ENCODE results near the gene HMCN2. TPM values are rescaled to one million over a fixed set of nuclear protein-coding genes. Genes with fewer than 3 reads are reported as not detected.

The HMCN2 gene
- total RNA-seq, 2 donors from 2014 or later, result 20.1 to 30.6 TPM

- intact Hi-C loops (cut with DNase I), result no loop called here
- H3K9me3 ChIP-seq, result no peaks in the 10 kb centered on the region
- no peaks in the 10 kb centered on the region for H3K4me1 ChIP-seq
- no peak for DNase-seq
- H3K27me3 ChIP-seq, result no peaks in the 10 kb centered on the region
- H3K9ac ChIP-seq (ENCODE audit: low read depth in 2 of 2, low read length in 2 of 2), result peak overlapping the region in 1 of 2 donors; percentile 9
- no peak overlapping the region for H3K4me3 ChIP-seq
- H3K36me3 ChIP-seq, result no peaks in the 10 kb centered on the region
- H3K27ac ChIP-seq, result no peak overlapping the region
- no peak for TF ChIP-seq CTCF (IDR thresholded peaks at IDR 0.05)
These were observed 25.0 kb downstream of the HMCN2 start for GRCh38 chr9:130290291-130291181.

- Histone ChIP-seq H3K36me3 (no peaks in the 10 kb centered on the region), H3K27ac (no peak overlapping the region)
These were observed 25.9 kb downstream of the HMCN2 start for GRCh38 chr9:130291474-130291873.

GRCh38 chr9:130292106-130292505 lies 26.5 kb downstream of the HMCN2 start:
- intact Hi-C loops (cut with DNase I), result no loop called here
- H3K4me3 ChIP-seq, result no peak overlapping the region
- TF ChIP-seq CTCF (IDR thresholded peaks at IDR 0.05), result no peak
- no peak overlapping the region for H3K9ac ChIP-seq (ENCODE audit: low read depth in 2 of 2, low read length in 2 of 2)
- H3K27me3 ChIP-seq, result no peaks in the 10 kb centered on the region
- no peaks in the 10 kb centered on the region for H3K36me3 ChIP-seq
- no peak overlapping the region for H3K27ac ChIP-seq
- no peaks in the 10 kb centered on the region for H3K4me1 ChIP-seq
- H3K9me3 ChIP-seq, result no peaks in the 10 kb centered on the region
- no peak for DNase-seq

More at GRCh38 chr9:130291474-130291873, 25.9 kb downstream of the HMCN2 start:
- Histone ChIP-seq H3K9me3 (no peaks in the 10 kb centered on the region), H3K9ac (ENCODE audit: low read depth in 2 of 2, low read length in 2 of 2) (no peak overlapping the region), H3K4me1 (no peaks in the 10 kb centered on the region), H3K4me3 (no peak overlapping the region), H3K27me3 (no peaks in the 10 kb centered on the region)
- DNase-seq, result no peak
- no peak for TF ChIP-seq CTCF (IDR thresholded peaks at IDR 0.05)
- intact Hi-C loops (cut with DNase I), result no loop called here

GRCh38 chr9:130294664-130295063 lies 29.1 kb downstream of the HMCN2 start:
- Histone ChIP-seq H3K9ac (ENCODE audit: low read depth in 2 of 2, low read length in 2 of 2) (no peak overlapping the region), H3K4me3 (no peak overlapping the region), H3K9me3 (no peaks in the 10 kb centered on the region), H3K4me1 (no peaks in the 10 kb centered on the region), H3K27me3 (no peaks in the 10 kb centered on the region), H3K27ac (no peak overlapping the region), H3K36me3 (no peaks in the 10 kb centered on the region)
- no peak for TF ChIP-seq CTCF (IDR thresholded peaks at IDR 0.05)
- intact Hi-C loops (cut with DNase I), result no loop called here
- DNase-seq, result no peak

- Histone ChIP-seq H3K4me3 (no peak overlapping the region), H3K27ac (no peak overlapping the region), H3K27me3 (no peaks in the 10 kb centered on the region), H3K9me3 (no peaks in the 10 kb centered on the region), H3K36me3 (no peaks in the 10 kb centered on the region), H3K4me1 (no peaks in the 10 kb centered on the region), H3K9ac (ENCODE audit: low read depth in 2 of 2, low read length in 2 of 2) (no peak overlapping the region)
- DNase-seq, result no peak
- no peak for TF ChIP-seq CTCF (IDR thresholded peaks at IDR 0.05)
- intact Hi-C loops (cut with DNase I), result no loop called here
These were observed 29.9 kb downstream of the HMCN2 start for GRCh38 chr9:130295431-130295830.
